GM12865 (cell line): ENCODE results near the gene RAB39B.

Experiments used
- DNase-seq: peaks from one replicate; pipeline ENCODE4 v3.0.0; 2010; ENCODE audit warnings: low read depth
- H3K4me3 ChIP-seq: 2 replicates; pipeline ENCODE4 v1.5.1; 2011; ENCODE audit warnings: mild to moderate bottlenecking, low read depth, low read length, control low read depth
- TF ChIP-seq, protein P1 (sequence below): IDR thresholded peaks from 2 replicates; pipeline ENCODE4 v1.5.1; 2011; ENCODE audit warnings: low read length, control low read depth, low read depth, inconsistent platforms; ENCODE audit not compliant: insufficient read depth; ENCODE audit errors: missing control alignments

Gene RAB39B

DNA sequence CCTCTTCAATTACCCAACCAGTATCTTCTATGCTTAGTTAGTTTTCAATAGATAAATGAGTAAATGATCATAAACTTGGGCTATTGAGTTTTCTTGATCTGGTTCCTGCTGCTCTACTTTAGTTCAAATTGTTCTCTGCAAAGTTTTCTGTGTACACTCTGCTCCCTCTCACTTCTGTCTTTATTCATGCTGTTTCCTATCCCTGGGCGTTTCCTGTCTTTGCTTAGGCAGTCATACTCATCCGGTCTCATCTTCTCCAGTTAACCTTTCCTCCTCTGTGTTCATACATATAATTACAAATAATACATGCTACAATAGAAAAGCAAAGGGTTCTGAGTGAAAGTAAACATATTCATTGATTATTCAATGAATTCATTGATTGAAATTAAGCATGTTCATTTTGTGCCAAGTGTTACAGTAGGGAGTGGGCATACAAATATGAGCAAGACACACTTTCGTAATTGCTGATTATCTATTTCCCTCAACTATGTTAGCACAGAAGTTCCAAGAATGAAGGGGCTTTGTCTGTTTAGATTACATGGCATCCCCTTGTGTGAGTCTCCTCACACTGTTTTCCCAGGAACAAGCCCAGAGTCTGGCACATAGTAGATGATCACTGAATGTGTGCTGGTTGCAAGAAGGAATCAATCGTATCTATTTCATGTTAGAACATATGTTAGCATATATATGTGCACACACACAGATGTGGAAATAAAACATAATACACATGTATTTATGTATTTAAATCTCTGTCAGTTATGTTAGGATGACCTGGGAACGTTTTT is 1.1 kb downstream of the RAB39B start:
- TF ChIP-seq, protein P1, sequence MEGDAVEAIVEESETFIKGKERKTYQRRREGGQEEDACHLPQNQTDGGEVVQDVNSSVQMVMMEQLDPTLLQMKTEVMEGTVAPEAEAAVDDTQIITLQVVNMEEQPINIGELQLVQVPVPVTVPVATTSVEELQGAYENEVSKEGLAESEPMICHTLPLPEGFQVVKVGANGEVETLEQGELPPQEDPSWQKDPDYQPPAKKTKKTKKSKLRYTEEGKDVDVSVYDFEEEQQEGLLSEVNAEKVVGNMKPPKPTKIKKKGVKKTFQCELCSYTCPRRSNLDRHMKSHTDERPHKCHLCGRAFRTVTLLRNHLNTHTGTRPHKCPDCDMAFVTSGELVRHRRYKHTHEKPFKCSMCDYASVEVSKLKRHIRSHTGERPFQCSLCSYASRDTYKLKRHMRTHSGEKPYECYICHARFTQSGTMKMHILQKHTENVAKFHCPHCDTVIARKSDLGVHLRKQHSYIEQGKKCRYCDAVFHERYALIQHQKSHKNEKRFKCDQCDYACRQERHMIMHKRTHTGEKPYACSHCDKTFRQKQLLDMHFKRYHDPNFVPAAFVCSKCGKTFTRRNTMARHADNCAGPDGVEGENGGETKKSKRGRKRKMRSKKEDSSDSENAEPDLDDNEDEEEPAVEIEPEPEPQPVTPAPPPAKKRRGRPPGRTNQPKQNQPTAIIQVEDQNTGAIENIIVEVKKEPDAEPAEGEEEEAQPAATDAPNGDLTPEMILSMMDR: no peak
- peak overlapping the region; percentile 56 for H3K4me3 ChIP-seq
- peak; percentile 23 for DNase-seq

DNA sequence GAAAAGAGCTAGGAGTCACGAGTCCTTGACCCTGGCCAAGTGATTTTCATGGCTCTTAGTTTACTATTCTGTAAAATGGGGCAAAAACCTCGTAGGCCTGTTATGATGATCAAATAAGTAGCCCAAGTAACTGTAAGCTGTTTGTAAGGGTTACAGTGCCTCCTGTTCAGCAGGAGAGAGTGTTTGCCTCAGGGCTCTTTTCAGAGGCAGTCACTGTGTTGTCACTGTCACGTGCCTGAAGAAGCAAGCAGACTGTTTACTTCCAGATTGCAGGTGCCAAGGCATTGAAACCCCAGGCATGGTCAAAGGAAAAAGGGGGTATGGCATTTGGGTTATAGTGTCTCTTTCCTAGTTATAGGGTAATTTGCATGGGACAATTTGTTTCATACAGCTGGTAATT is 4.5 kb downstream of the RAB39B start:
- TF ChIP-seq, protein P1: no peak

DNA sequence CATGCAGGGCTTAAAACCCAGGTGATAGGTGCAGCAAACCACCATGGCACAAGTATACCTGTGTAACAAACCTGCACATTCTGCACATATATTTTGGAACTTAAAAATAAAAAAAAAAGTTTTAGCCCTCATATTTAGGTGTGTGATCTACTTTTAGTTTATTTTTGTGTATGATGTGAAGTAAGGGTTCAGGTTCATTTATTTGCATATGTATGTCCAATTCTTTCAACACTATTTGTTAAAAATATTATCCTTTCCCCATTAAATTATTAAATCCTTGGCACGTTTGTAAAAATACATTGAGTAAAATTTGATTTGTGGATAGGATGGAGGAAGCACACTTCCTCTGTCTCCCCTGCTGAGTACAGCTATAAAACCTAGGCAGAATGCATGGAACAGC is 12.9 kb downstream of the RAB39B start:
- no peak for DNase-seq
- TF ChIP-seq, protein P1: no peak
- H3K4me3 ChIP-seq: no peak overlapping the region

More for the DNA sequence above, 4.5 kb downstream of the RAB39B start:
- no peak overlapping the region for H3K4me3 ChIP-seq
- DNase-seq: no peak

DNA sequence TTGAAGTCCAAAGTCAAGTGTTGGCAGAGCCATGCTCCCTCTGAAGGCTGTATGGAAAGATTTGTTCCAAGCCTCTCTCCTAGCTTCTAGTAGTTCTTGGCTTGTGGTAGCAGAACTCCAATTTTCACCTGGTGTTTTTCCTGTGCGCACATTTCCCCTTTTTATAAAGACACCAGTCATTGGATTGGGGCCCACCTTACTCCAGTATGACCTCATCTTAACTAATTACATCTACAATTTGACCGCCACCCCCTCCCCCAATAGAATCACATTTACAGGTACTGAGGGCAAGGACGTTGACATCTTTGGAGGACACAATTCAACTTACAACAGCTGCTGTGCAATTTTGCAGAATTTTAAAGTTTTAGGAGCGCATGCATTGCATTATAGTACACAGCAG is 16.8 kb downstream of the RAB39B start:
- TF ChIP-seq, protein P1: no peak
- no peak overlapping the region for H3K4me3 ChIP-seq
- DNase-seq: no peak

DNA sequence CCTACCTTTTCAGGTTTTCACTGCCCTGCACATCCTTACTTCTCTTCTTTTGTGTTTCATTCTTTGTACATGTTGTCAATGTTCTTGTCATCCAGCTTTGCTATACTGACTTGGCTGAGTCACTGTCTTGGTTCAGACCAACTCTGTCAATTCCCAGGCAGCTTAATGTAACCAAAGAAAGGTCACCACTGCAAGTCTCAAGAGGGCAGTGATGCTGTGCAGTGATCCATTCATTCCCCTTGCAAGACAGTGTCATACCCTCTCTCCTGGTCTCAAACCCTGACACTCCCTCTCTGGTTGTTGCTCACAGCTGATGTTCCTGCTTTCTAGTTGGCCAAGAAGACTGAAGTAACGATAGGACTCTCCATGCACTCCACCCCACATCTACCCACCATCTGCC is 17.5 kb downstream of the RAB39B start:
- H3K4me3 ChIP-seq: no peak overlapping the region
- DNase-seq: no peak
- TF ChIP-seq, protein P1: no peak

DNA sequence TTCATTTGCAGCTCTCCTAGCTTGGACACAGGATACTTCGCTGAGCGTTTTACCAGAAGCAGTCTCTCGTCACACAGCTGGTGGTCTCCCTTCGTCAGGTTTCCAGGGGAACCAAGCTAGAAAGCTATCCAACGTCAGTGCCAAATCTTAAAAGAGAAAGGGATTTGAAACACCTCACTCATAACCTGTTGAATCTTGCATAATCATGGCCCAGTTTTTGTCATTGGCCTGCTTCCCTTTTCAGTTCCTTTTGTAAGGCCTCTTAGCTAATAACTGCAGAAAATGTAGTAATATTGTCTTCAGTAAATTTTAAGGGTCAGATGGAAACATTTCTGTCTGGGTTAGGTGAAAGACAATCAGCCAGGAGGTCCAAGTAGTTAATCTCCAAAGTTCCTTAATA is 22.0 kb downstream of the RAB39B start:
- H3K4me3 ChIP-seq: no peak overlapping the region
- TF ChIP-seq, protein P1: no peak
- DNase-seq: peak; percentile 6

DNA sequence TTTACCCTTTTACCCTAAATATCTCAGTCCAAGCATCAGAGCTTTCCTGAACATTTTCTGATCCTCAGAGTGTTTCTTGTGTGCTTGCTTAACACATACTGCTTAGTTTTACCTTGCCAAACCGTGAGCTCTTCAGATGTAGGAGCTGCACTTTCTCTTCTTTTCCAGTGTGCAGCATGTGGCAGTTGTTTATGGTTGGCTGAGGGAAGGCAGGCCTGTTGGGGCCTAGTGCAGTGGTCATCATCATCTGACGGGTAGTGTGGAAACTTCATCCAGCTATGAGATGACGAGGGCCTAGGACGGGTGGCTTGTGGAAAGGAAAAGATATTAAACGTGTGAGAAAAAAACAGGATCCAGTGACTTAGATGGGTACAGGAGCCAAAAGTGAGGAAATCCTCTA is 26.6 kb downstream of the RAB39B start:
- no peak for DNase-seq

More for the DNA sequence above, 26.6 kb downstream of the RAB39B start:
- TF ChIP-seq, protein P1: no peak
- H3K4me3 ChIP-seq: no peak overlapping the region
